TTC549 (cell line): ENCODE measurements around the gene SLC15A4.

Experiments
- FAIRE-seq: peaks from 2 replicates; lab custom pipeline; 2012; peaks lifted over from hg19 to GRCh38; lab: Jason Lieb, UNC

SLC15A4 gene

DNA sequence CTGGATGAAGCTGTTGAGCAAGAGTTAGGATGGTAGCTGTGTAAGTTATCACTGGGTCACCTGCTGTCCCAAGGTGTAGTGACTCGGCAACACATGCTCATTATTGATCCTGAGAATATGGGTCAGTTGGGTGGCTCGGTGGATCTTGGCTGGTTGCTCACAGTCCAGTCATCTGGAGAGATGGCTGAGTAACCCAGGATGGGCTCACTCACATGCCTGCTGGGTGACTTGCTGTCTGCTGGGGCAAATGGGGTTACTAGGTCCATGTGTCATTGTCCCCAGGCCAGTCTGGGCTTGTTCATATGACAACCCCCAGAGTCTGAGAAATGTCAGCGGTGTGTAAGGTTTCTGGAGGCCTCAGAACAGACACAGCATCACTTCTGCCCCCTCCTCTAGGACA is 69.5 kb downstream of the SLC15A4 start:
- FAIRE-seq, result no peak

DNA sequence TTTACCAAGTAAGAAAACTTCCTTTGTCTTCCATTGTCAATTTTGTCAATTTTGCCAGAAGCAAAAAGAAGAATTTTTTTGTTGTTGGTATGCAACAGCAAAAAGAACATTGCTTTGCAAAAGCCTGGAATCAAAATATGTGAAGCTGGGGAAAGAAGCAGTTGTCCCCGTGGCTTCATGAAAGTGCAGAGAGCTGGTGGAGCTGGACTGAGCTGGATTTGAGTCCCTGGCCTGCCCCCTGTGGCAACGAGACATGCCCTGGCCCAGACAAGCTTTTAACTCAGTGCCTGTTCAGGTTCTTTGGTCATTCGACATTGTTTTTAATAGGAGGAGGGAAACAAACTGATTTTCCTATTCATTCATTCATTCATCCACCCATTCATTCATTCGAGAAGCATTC is 70.3 kb downstream of the SLC15A4 start:
- no peak for FAIRE-seq

DNA sequence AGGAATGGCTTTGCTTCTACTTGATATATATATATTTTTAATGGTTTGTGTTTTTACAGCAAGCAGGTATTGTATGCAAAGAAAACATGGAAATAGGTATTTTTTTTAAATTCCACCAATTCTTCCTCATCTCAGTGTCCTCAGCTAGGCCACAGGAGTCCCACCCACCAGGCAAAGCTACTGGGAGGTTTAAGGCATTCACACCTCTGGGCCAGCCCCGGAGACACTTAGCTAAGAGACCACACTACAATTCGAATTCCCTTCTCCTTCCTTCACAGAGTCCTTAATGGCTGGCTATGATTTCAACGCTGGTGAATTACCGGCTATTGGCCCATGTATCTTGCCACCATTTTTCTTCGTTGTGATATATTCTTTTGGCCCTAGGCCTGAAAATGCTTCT is 71.4 kb downstream of the SLC15A4 start:
- no peak for FAIRE-seq

DNA sequence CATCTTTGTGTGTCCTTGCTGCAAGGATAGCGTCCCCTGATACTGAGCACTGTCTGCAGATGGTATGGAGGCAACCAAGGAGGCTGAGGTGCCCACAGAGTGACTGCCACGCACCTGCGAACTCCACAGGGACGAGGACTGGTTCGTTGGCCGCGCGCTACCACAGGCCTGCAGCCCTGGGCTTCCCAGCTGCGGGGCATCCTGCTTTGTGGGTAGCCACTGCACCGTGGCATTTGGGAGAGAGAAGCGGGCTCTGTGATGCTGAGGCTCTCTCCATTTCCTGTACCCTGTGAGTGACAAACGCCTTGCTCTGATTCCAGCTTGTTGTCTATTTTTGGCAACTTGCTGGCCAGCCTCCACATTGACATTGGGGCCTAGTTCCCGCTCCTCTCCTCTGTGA is 76.3 kb downstream of the SLC15A4 start:
- no peak for FAIRE-seq

DNA sequence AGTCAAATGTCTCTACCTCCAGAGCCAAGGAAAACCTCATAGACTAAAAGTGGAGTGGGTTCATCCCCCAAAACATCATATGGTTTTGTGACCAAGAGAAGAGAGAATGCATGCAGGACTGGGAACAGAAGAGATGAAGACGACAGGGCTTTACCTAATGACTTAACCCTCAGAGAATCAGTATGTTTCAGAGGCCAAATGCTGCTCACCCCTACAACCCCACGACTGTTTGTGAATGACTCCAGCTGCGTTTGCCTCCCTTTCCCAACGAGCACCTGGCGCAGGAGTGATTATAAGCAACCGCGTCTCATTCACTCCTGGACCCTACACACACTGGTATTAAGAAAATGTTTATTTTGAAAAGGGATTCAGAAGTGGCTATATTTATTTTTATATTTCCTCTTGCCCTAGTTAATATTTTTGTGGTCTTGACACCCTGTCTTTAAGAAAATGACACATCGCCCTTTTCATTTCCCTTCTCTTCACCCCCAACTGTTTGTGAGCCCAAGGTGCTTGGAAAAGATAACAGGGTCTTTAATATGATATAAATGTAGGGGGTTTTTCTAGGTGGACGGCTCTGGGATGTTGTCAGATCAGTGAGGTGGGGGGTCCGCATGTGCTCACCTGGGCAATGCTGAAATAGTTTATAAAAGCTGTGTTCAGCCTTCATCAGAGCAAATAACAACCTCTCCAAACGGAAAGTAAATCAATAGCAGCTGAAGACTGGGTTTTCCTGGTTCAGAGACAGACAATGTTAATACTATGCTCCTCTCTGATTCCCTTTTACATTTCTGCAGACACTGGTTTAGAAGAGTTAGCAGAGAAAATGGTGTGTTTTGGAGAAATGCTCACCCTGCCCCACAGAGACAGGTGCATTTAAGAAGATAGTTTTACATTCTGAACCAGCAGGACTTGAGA is 77.7 kb downstream of the SLC15A4 start:
- no peak for FAIRE-seq

DNA sequence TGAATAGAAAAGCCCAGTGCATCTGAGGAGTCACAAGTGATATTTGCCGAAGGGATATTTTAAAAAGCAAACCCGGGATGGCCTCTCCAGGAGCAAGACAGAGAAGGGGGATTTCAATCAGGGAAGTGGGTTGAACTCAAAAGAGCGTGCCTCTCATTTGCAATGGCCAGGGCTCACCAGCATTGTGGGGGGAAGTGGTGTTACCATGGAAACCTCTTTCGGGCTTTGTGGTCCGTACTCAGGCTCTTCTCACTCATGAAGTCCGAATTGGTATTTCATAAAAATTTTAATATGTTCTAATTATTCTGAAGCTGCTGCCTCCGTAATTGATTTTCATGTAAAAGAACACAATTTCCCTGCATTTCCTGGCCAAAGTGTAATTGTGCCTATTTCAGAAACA is 79.8 kb downstream of the SLC15A4 start:
- no peak for FAIRE-seq
